Bronchial epithelial cell (primary cell): ENCODE results near the gene PRKCE. TPM values are rescaled to one million over a fixed set of nuclear protein-coding genes. Genes with fewer than 3 reads are reported as not detected.

Experiments
- DNase-seq: peaks from one replicate; pipeline ENCODE4 v3.0.0-alpha.2; 2010; ENCODE audit warnings: low read depth
- FAIRE-seq: peaks from 2 replicates; lab custom pipeline; 2011; peaks lifted over from hg19 to GRCh38; lab: Jason Lieb, UNC
- H3K27me3 ChIP-seq: 2 replicates; pipeline ENCODE4 v1.5.1; 2011; ENCODE audit warnings: low read length; ENCODE audit not compliant: control insufficient read depth, insufficient read depth
- H3K36me3 ChIP-seq: 2 replicates; pipeline ENCODE4 v1.5.1; 2011; ENCODE audit warnings: low read length; ENCODE audit not compliant: control insufficient read depth, insufficient read depth
- H3K4me3 ChIP-seq: 2 replicates; pipeline ENCODE4 v1.5.1; 2011; ENCODE audit warnings: mild to moderate bottlenecking, low read depth, low read length, control low read depth
- total RNA-seq: library from RNA; depleted of rRNA; stranded (reverse); fragments of >200 nt; gene quantifications from 2 replicates; pipeline ENCODE4 v1.2.1, GENCODE V29; 2014
- TF ChIP-seq, protein P1 (sequence below): IDR thresholded peaks from 2 replicates; pipeline ENCODE4 v1.5.1; 2011; ENCODE audit warnings: mild to moderate bottlenecking, moderate library complexity, low read length, control low read depth, inconsistent platforms; ENCODE audit not compliant: insufficient read depth, severe bottlenecking

Gene PRKCE
- total RNA-seq, 1 donor from 2014 or later: 6.3 TPM

DNA sequence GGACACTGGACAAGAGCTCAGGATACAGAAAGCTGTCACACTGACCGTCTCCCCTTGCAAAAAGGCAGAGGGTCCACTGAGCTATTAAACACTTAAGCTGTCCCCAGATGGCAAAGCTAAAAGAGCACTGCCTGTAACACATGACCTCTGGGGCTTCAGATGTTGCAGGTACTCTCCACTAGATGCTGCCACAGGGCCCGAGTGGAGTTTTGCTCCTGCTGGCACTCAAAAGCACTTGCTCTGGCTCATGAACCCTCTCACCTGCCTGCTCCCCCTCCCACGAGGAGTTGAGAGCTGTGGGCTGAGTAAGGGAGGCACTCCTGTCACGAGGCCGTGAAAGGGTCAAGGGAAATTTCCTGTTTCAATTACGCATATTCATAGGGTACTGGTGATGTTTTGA, 227.9 kb downstream of the PRKCE start:
- Histone ChIP-seq H3K4me3 (no peak overlapping the region), H3K27me3 (no peaks in the 10 kb centered on the region), H3K36me3 (no peaks in the 10 kb centered on the region)
- FAIRE-seq (no peak), DNase-seq (no peak)
- TF ChIP-seq, protein P1, sequence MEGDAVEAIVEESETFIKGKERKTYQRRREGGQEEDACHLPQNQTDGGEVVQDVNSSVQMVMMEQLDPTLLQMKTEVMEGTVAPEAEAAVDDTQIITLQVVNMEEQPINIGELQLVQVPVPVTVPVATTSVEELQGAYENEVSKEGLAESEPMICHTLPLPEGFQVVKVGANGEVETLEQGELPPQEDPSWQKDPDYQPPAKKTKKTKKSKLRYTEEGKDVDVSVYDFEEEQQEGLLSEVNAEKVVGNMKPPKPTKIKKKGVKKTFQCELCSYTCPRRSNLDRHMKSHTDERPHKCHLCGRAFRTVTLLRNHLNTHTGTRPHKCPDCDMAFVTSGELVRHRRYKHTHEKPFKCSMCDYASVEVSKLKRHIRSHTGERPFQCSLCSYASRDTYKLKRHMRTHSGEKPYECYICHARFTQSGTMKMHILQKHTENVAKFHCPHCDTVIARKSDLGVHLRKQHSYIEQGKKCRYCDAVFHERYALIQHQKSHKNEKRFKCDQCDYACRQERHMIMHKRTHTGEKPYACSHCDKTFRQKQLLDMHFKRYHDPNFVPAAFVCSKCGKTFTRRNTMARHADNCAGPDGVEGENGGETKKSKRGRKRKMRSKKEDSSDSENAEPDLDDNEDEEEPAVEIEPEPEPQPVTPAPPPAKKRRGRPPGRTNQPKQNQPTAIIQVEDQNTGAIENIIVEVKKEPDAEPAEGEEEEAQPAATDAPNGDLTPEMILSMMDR: no peak

DNA sequence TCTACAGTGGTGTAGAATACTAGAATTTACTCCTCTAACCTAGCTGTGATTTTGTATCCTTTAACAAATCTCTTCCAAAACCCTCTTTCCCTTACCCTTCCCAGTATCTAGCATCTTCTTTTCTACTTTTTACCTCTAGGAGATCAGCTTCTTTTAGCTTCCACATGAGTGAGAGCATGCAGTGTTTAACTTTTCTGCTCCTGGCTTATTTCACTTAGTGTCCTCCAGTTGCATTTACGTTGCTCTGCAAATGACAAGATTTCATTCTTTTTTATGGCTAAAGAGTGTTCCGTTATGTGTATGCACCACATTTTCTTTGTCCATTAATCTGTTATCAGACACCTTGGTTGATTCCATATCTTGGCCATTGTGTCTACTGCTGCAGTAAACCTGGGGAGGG, 228.5 kb downstream of the PRKCE start:
- no peak overlapping the region for H3K4me3 ChIP-seq
- TF ChIP-seq, protein P1: no peak
- no peak for FAIRE-seq
- no peaks in the 10 kb centered on the region for H3K27me3 ChIP-seq
- no peak for DNase-seq
- H3K36me3 ChIP-seq: no peaks in the 10 kb centered on the region

DNA sequence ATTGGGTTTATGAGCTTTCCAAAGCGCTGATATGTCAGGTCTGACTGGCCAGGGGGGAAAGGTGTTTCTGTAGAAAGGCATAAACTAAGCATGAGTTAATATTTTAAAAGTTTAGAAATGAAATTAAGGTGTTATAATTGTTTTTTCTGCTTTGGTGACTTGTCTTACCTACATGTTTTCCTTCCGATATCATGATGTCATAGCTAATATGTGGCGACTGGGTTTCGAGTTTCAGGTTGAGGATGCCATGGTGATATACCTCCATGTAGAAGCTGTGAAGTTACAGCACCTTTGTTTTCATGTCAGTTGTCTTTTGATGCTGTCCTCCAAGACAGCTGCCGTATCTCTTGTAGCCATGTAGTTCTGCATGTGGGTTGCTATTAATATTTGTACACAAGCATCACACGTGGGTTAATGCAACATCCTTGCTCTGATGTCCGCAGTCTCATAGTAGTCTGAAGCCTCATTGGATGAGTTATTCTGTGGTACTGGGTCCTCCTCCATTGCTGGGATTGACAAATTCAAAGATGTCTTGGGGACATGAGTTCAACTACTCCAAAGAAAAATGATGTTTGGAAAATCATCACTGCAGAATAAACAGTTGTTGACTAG, 230.6 kb downstream of the PRKCE start:
- TF ChIP-seq, protein P1: no peak
- no peak for FAIRE-seq
- DNase-seq: no peak

DNA sequence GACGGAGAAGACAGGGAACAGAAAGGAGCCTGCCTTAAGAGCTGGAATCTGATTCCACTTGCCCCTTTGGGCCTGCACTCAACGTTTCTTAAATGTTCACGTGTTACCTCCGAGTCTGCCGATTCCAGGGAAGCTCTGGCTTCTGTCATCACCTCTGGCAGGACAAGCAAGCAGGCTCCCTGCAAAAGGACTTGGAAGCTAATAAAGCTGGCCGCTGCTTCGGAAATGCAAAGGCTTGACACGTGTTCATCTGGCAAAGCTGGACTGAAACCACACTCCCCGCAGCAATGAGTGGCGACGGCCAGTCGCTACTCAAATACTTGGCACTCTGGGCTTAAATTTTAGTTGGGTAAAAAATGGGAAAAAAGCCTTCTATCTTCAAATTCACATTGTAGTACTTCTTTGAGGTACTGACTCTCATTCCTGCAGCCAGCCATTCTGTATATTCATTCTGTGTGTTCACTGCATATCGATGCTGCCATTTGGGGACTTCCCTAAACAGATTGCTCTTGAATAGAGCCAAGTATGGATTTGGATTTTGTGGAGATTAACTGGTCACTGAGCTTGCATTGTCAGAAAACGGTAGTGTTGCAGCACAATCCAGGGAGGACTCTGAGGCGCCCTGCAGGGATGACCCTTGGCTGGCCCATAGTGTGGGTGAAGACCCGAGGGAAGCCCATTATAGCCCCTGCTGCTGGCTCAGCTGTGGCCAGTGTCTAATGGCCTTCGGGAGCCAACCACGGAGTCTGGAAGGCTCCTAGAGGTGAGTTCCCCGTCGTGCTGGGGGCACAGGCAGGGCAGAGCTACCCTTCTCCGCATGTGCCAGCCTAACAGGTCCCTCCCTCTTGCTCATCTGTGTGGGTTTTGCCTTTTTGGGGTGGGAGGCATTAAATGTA, 231.5 kb downstream of the PRKCE start:
- no peak overlapping the region for H3K4me3 ChIP-seq
- FAIRE-seq: no peak
- H3K36me3 ChIP-seq: no peaks in the 10 kb centered on the region
- TF ChIP-seq, protein P1: no peak
- DNase-seq: no peak
- H3K27me3 ChIP-seq: no peaks in the 10 kb centered on the region

More for the DNA sequence above, 230.6 kb downstream of the PRKCE start:
- Histone ChIP-seq H3K27me3 (no peaks in the 10 kb centered on the region), H3K36me3 (no peaks in the 10 kb centered on the region), H3K4me3 (no peak overlapping the region)

DNA sequence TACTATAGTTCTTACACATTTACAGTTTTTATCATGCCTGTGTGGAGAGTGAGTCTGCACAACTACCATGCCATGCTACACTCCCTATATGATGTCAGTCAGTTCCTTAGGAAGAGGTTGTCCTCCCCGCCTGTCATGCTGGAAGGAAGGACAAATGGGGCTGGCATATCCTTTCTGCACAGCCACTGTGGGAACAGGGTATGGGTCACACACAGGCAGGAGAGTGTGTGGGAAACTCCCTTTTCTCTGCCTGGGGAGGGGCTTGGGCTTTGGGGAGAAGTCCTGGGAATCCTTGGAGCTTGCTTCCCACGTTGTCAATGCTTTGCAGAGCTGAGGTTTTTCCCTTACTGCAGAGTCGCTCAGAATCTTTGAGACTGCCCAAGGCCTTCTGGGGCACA, 232.1 kb downstream of the PRKCE start:
- no peaks in the 10 kb centered on the region for H3K36me3 ChIP-seq
- DNase-seq (no peak), FAIRE-seq (no peak)
- no peak overlapping the region for H3K4me3 ChIP-seq
- H3K27me3 ChIP-seq: no peaks in the 10 kb centered on the region
- TF ChIP-seq, protein P1: no peak
